Prostate gland (tissue), 2 donors: Measurements from ENCODE around the gene GPATCH2. TPM values are rescaled to one million over a fixed set of nuclear protein-coding genes. Genes with fewer than 3 reads are reported as not detected.

ENCODE experiments used
- DNase-seq: peaks from one replicate; pipeline ENCODE4 v3.0.0-alpha.2; 2019; ENCODE audit warnings: low spot score
- H3K27ac ChIP-seq, 2 donors: fragments of 200-600 bp; sonication (generic); 2 replicates each; pipeline ENCODE4 v1.5.1; 2017 to 2019
- H3K27me3 ChIP-seq: fragments of 200-600 bp; sonication (generic); replicated peaks from 2 replicates; pipeline ENCODE4 v1.5.1; 2019; ENCODE audit not compliant: insufficient read depth
- H3K36me3 ChIP-seq, 2 donors: fragments of 200-600 bp; sonication (generic); 1 replicate in 1 of 2; 2 replicates in 1 of 2; pipeline versions ENCODE4 v1.5.1 to v1.8.1; 2017 to 2019
- H3K4me1 ChIP-seq: fragments of 200-600 bp; sonication (generic); replicated peaks from 2 replicates; pipeline ENCODE4 v1.5.1; 2019
- H3K4me3 ChIP-seq, 2 donors: fragments of 200-600 bp; sonication (generic); 2 replicates each; pipeline ENCODE4 v1.5.1; 2017 to 2019
- H3K9me3 ChIP-seq: fragments of 200-600 bp; sonication (generic); 2 replicates; pipeline ENCODE4 v1.5.1; 2017
- CTCF ChIP-seq, 4 experiments: fragments of 200-600 bp in 2 of 4; fragments of 450-650 bp in 2 of 4; sonication (generic) in 2 of 4; IDR thresholded peaks; 1 replicate in 3 of 4; 2 replicates in 1 of 4; pipeline ENCODE4 v1.5.1; 2016 to 2019; ENCODE audit warnings: antibody characterized with exemption in 4 of 4, mild to moderate bottlenecking in 2 of 4, moderate library complexity in 2 of 4
- POLR2A ChIP-seq: fragments of 450-650 bp; IDR thresholded peaks from one replicate; pipeline ENCODE4 v1.6.1; 2016; ENCODE audit warnings: antibody characterized with exemption, mild to moderate bottlenecking
- POLR2AphosphoS5 ChIP-seq: sonication (generic); formaldehyde crosslinking; IDR thresholded peaks from one replicate; pipeline ENCODE4 v1.6.1; 2017; ENCODE audit warnings: antibody characterized with exemption
- WGBS: methylation state at CpG from one replicate; pipeline ENCODE4 v1.1.5; 2018; 5-methylcytosine and 5-hydroxymethylcytosine counted together
- intact Hi-C: fragments of 100-400 bp; cut with DNase I; formaldehyde crosslinking; loops from one replicate; pipeline ENCODE4 v1.14.2; 2022
- total RNA-seq, 2 donors: library from RNA; depleted of rRNA; stranded (reverse); fragments of >200 nt; gene quantifications; one replicate each; pipeline ENCODE4 v1.1.0, GENCODE V29; 2016

GPATCH2 gene
- total RNA-seq, 2 donors from 2014 or later = 15.1 to 16.8 TPM

DNA sequence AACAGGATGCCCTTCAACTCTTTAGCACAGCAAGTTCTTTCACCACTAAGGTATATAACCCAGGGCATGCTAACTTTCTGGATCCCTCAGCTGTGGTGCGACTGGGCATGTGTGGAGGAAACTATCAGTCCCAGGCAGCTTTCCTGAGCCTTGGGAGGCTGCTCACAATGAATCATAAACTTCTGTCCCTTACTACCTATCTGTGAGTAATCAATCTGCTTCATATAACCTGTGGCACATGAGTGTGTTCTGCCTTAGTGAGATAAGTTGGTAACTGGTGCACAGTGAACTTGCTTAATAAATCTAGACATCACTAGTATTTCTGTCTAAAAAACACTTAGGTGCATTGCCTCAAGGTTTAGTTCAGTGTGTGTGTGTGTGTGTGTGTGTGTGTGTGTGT lies 158.0 kb downstream of the GPATCH2 start:
- no peak for TF ChIP-seq POLR2A
- TF ChIP-seq CTCF (IDR thresholded peaks at IDR 0.05) = no peak
- TF ChIP-seq POLR2AphosphoS5 = no peak

GRCh38 chr1:217471403-217471802 lies 159.5 kb downstream of the GPATCH2 start:
- DNase-seq = no peak
- TF ChIP-seq CTCF (IDR thresholded peaks at IDR 0.05) (no peak), POLR2AphosphoS5 (no peak), POLR2A (no peak)
- no peak overlapping the region for H3K27ac ChIP-seq
- no peaks in the 10 kb centered on the region for H3K27me3 ChIP-seq
- H3K36me3 ChIP-seq = no peaks in the 10 kb centered on the region
- H3K4me3 ChIP-seq = no peak overlapping the region
- no peaks in the 10 kb centered on the region for H3K9me3 ChIP-seq
- WGBS = 16% methylated on average over 1 of the region's 1 CpG
- intact Hi-C loops = no loop called here
- no peaks in the 10 kb centered on the region for H3K4me1 ChIP-seq

More for the DNA sequence above, 158.0 kb downstream of the GPATCH2 start:
- Histone ChIP-seq H3K27ac (no peak overlapping the region), H3K9me3 (no peaks in the 10 kb centered on the region), H3K4me3 (no peak overlapping the region), H3K27me3 (no peaks in the 10 kb centered on the region), H3K4me1 (no peaks in the 10 kb centered on the region), H3K36me3 (no peaks in the 10 kb centered on the region)
- DNase-seq = no peak
- WGBS = 84% methylated on average over 1 of the region's 1 CpG
- intact Hi-C loops = no loop called here

DNA sequence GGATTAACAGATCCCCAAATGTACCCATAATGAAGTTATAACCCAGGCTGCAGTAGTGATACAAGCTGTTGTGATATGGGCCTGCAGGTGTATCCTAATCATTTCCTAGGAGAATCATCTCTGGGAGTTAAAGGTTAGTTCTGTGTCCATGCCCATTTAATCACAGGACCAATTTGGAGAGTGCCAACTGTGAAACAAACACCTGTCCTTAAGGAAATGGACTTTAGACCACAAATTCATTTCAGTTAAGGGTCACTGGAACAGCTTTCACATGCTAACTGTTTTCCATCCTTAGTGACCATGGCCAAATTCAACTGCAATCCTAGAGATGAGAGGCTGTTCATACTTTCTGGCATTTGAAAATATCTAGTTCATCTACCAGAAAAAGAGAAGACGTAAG lies 160.9 kb downstream of the GPATCH2 start:
- TF ChIP-seq CTCF (IDR thresholded peaks at IDR 0.05) (no peak), POLR2A (no peak), POLR2AphosphoS5 (no peak)
- Histone ChIP-seq H3K9me3 (no peaks in the 10 kb centered on the region), H3K27ac (no peak overlapping the region), H3K4me3 (no peak overlapping the region), H3K27me3 (no peaks in the 10 kb centered on the region), H3K36me3 (no peaks in the 10 kb centered on the region), H3K4me1 (no peaks in the 10 kb centered on the region)
- DNase-seq = no peak
- intact Hi-C loops = no loop called here
- 89% methylated on average over 1 of the region's 1 CpG for WGBS

GRCh38 chr1:217465102-217465501 lies 165.8 kb downstream of the GPATCH2 start:
- no peak for TF ChIP-seq CTCF (IDR thresholded peaks at IDR 0.05)
- no peak for TF ChIP-seq POLR2A
- TF ChIP-seq POLR2AphosphoS5 = no peak
- WGBS = 95% methylated on average over 1 of the region's 1 CpG
- H3K27ac ChIP-seq = no peak overlapping the region
- no peaks in the 10 kb centered on the region for H3K36me3 ChIP-seq
- intact Hi-C loops = no loop called here
- H3K4me1 ChIP-seq = no peaks in the 10 kb centered on the region
- no peaks in the 10 kb centered on the region for H3K27me3 ChIP-seq
- DNase-seq = no peak
- H3K4me3 ChIP-seq = no peak overlapping the region
- no peaks in the 10 kb centered on the region for H3K9me3 ChIP-seq

DNA sequence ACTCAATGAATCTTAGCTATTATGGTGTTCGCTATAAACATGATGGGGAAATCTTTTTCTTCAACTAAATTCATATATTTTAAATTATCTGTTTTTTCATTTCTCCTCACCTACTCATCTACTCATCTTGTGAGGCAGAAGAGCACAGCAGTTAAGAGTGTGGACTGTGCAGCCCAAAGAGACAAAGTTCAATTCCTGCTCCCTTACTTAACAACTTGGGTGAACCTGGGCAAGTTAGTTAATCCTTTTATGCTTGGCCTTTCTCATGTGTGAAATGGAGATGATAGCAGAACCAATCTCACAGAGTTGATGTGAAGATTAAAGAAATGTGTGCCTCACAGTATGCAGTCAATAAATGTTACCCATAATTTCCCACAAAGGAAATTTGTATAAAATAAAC lies 168.2 kb downstream of the GPATCH2 start:
- no peak for DNase-seq
- Histone ChIP-seq H3K27me3 (no peaks in the 10 kb centered on the region), H3K9me3 (no peaks in the 10 kb centered on the region), H3K27ac (no peak overlapping the region), H3K4me3 (no peak overlapping the region), H3K4me1 (no peaks in the 10 kb centered on the region), H3K36me3 (no peaks in the 10 kb centered on the region)
- intact Hi-C loops = no loop called here
- no peak for TF ChIP-seq CTCF (IDR thresholded peaks at IDR 0.05)
- WGBS = 100% methylated on average over 1 of the region's 1 CpG
